ENCODE data around the gene ARHGEF28. TPM values are rescaled to one million over a fixed set of nuclear protein-coding genes. Genes with fewer than 3 reads are reported as not detected.

Gene ARHGEF28
- total RNA-seq, 1 donor from 2014 or later: 8.5 TPM

DNA sequence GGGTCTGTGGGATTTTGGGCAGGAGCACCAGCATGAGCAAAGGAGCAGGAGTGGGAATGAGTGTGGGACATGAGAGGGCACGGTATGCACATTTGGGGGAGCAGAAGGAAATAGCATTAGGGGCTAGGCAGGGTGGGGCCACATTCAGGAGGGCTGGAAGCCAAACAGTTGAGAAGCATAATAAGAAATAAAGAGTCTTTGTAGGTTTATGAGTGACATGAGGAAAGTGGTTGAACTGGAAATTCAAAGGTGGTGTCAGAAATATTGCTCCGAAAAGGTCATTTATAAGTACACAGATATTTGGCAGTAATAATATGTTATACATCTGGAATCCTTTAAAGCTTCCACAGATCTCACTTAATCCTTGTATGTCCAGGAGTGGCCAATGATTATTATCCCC is 26.4 kb downstream of the ARHGEF28 start:
- peaks cover 5% of the 10 kb centered on the region for H3K4me1 ChIP-seq (ENCODE audit: insufficient read depth, low read length)
- peaks cover 2% of the 10 kb centered on the region for H3K36me3 Mint-ChIP-seq (ENCODE audit: low read depth, unreplicated experiment)
- H3K27me3 ChIP-seq (ENCODE audit: insufficient read depth, low read length): no peaks in the 10 kb centered on the region
- H3K9ac ChIP-seq (ENCODE audit: low read length): no peak overlapping the region
- no peak overlapping the region for H3K4me2 ChIP-seq (ENCODE audit: low read length)
- FAIRE-seq (no peak), DNase-seq (ENCODE audit: low read depth) (no peak)
- H3K4me3 ChIP-seq (ENCODE audit: insufficient read depth, low read depth, low read length): no peak overlapping the region
- H3K4me3 Mint-ChIP-seq (ENCODE audit: unreplicated experiment): no peak overlapping the region
- H3K27ac Mint-ChIP-seq (ENCODE audit: unreplicated experiment): no peak overlapping the region
- H4K20me1 ChIP-seq (ENCODE audit: insufficient read depth, low read length): no peaks in the 10 kb centered on the region
- H3K27ac ChIP-seq (ENCODE audit: low read depth, low read length): no peak overlapping the region
- H2AFZ ChIP-seq (ENCODE audit: low read depth, low read length): no peak overlapping the region
- H3K9me3 ChIP-seq (ENCODE audit: insufficient read depth, low read depth, low read length): no peaks in the 10 kb centered on the region
- H3K79me2 ChIP-seq (ENCODE audit: insufficient read depth, low read length): peaks cover 19% of the 10 kb centered on the region
- H3K27me3 Mint-ChIP-seq (ENCODE audit: low read depth, unreplicated experiment): no peaks in the 10 kb centered on the region
- H3K9me3 Mint-ChIP-seq (ENCODE audit: unreplicated experiment): no peaks in the 10 kb centered on the region
- no peaks in the 10 kb centered on the region for H3K4me1 Mint-ChIP-seq (ENCODE audit: low read depth, unreplicated experiment)
- no peak for TF ChIP-seq EZH2 (IDR thresholded peaks at IDR 0.05; ENCODE audit: insufficient read depth, low read length)
- no peak for TF ChIP-seq CTCF (IDR thresholded peaks at IDR 0.05; ENCODE audit: insufficient read depth, low read depth, low read length)
- H3K36me3 ChIP-seq (ENCODE audit: insufficient read depth, low read length): no peaks in the 10 kb centered on the region

- Mint-ChIP-seq H3K4me3 (ENCODE audit: unreplicated experiment) (no peak overlapping the region), H3K9me3 (ENCODE audit: unreplicated experiment) (no peaks in the 10 kb centered on the region), H3K27ac (ENCODE audit: unreplicated experiment) (no peak overlapping the region), H3K36me3 (ENCODE audit: low read depth, unreplicated experiment) (peaks cover 2% of the 10 kb centered on the region), H3K4me1 (ENCODE audit: low read depth, unreplicated experiment) (no peaks in the 10 kb centered on the region), H3K27me3 (ENCODE audit: low read depth, unreplicated experiment) (no peaks in the 10 kb centered on the region)
- Histone ChIP-seq H3K9me3 (ENCODE audit: insufficient read depth, low read depth, low read length) (no peaks in the 10 kb centered on the region), H3K36me3 (ENCODE audit: insufficient read depth, low read length) (no peaks in the 10 kb centered on the region), H3K4me1 (ENCODE audit: insufficient read depth, low read length) (peaks cover 5% of the 10 kb centered on the region), H3K4me2 (ENCODE audit: low read length) (peak overlapping the region; percentile 19), H3K27me3 (ENCODE audit: insufficient read depth, low read length) (no peaks in the 10 kb centered on the region), H3K27ac (ENCODE audit: low read depth, low read length) (no peak overlapping the region), H2AFZ (ENCODE audit: low read depth, low read length) (no peak overlapping the region), H3K4me3 (ENCODE audit: insufficient read depth, low read depth, low read length) (no peak overlapping the region), H3K79me2 (ENCODE audit: insufficient read depth, low read length) (peaks cover 16% of the 10 kb centered on the region), H4K20me1 (ENCODE audit: insufficient read depth, low read length) (no peaks in the 10 kb centered on the region), H3K9ac (ENCODE audit: low read length) (no peak overlapping the region)
- DNase-seq (ENCODE audit: low read depth): peak; percentile 30
- FAIRE-seq: no peak
- TF ChIP-seq EZH2 (IDR thresholded peaks at IDR 0.05; ENCODE audit: insufficient read depth, low read length) (no peak), CTCF (IDR thresholded peaks at IDR 0.05; ENCODE audit: insufficient read depth, low read depth, low read length) (no peak)
These were observed 28.3 kb downstream of the ARHGEF28 start for GRCh38 chr5:73654171-73654811.

- no peak overlapping the region for H3K27ac Mint-ChIP-seq (ENCODE audit: unreplicated experiment)
- H3K27ac ChIP-seq (ENCODE audit: low read depth, low read length): no peak overlapping the region
These were observed 28.9 kb downstream of the ARHGEF28 start for GRCh38 chr5:73654819-73655318.

More at GRCh38 chr5:73654819-73655318, 28.9 kb downstream of the ARHGEF28 start:
- Histone ChIP-seq H3K4me2 (ENCODE audit: low read length) (no peak overlapping the region), H3K9ac (ENCODE audit: low read length) (no peak overlapping the region), H3K9me3 (ENCODE audit: insufficient read depth, low read depth, low read length) (no peaks in the 10 kb centered on the region), H3K27me3 (ENCODE audit: insufficient read depth, low read length) (no peaks in the 10 kb centered on the region), H3K4me3 (ENCODE audit: insufficient read depth, low read depth, low read length) (no peak overlapping the region), H2AFZ (ENCODE audit: low read depth, low read length) (no peak overlapping the region), H4K20me1 (ENCODE audit: insufficient read depth, low read length) (no peaks in the 10 kb centered on the region), H3K36me3 (ENCODE audit: insufficient read depth, low read length) (no peaks in the 10 kb centered on the region), H3K4me1 (ENCODE audit: insufficient read depth, low read length) (peaks cover 5% of the 10 kb centered on the region), H3K79me2 (ENCODE audit: insufficient read depth, low read length) (peaks cover 14% of the 10 kb centered on the region)
- DNase-seq (ENCODE audit: low read depth) (no peak), FAIRE-seq (no peak)
- Mint-ChIP-seq H3K27me3 (ENCODE audit: low read depth, unreplicated experiment) (no peaks in the 10 kb centered on the region), H3K36me3 (ENCODE audit: low read depth, unreplicated experiment) (peaks cover 2% of the 10 kb centered on the region), H3K4me3 (ENCODE audit: unreplicated experiment) (no peak overlapping the region), H3K4me1 (ENCODE audit: low read depth, unreplicated experiment) (no peaks in the 10 kb centered on the region), H3K9me3 (ENCODE audit: unreplicated experiment) (no peaks in the 10 kb centered on the region)
- no peak for TF ChIP-seq CTCF (IDR thresholded peaks at IDR 0.05; ENCODE audit: insufficient read depth, low read depth, low read length)
- TF ChIP-seq EZH2 (IDR thresholded peaks at IDR 0.05; ENCODE audit: insufficient read depth, low read length): no peak
